ENCODE results near the gene SAE1.

Gene SAE1

GRCh38 chr19:47258434-47258833 is 127.8 kb downstream of the SAE1 start:
- ATAC-seq (replicated peaks) (no peak), DNase-seq (no peak)
- Mint-ChIP-seq H3K27ac (peak overlapping the region in 1 of 2 donors; percentile 95), H3K9me3 (no peaks in the 10 kb centered on the region), H3K27me3 (no peaks in the 10 kb centered on the region), H3K36me3 (ENCODE audit: insufficient read depth) (peaks cover 55% of the 10 kb centered on the region), H3K4me1 (ENCODE audit: low read depth in 2 of 2) (peaks cover 19 to 37% of the 10 kb centered on the region in 2 donors), H3K4me3 (peak overlapping the region; percentile 54 to 88)

- Mint-ChIP-seq H3K27ac (peak overlapping the region; percentile 12 to 75), H3K36me3 (ENCODE audit: insufficient read depth) (peaks cover 56% of the 10 kb centered on the region), H3K27me3 (no peaks in the 10 kb centered on the region), H3K9me3 (no peaks in the 10 kb centered on the region), H3K4me3 (peak overlapping the region; percentile 54 to 64), H3K4me1 (ENCODE audit: low read depth in 2 of 2) (peaks cover 19 to 37% of the 10 kb centered on the region in 2 donors)
- no peak for DNase-seq
- no peak for ATAC-seq (replicated peaks)
Observed at GRCh38 chr19:47258895-47259555, 128.4 kb downstream of the SAE1 start.
